ENCODE measurements around the gene FUZ.
"Not testable (repeated sequence)": the region's sequence is repeated elsewhere in the genome, so short reads cannot be mapped to it uniquely, and the experiment has no call there.

FUZ gene

DNA sequence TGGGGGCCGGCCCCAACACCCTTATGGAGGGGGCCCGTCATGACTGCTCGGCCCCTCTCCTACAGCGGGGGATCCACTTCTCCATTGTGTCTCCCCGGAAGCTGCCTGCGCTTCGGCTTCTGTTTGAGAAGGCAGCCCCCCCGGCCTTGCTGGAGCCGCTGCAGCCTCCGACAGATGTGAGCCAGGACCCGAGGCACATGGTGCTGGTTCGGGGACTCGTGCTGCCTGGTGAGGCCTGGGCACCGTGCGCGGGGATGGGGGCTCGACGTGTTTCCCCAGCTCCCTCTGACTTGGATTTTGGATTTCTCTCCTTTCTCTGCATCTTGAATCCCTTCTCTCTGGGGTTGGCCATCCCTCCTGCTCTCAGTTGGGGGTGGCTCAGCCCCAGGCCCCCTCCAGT lies 16.6 kb upstream of the FUZ start:
- Mint-ChIP-seq H3K9me3 (no peaks in the 10 kb centered on the region), H3K27ac (no peak overlapping the region), H3K36me3 (ENCODE audit: low read depth) (peaks cover 2% of the 10 kb centered on the region), H3K4me3 (no peak overlapping the region), H3K4me1 (no peaks in the 10 kb centered on the region), H3K27me3 (no peaks in the 10 kb centered on the region)
- ATAC-seq (no peak), DNase-seq (no peak)

GRCh38 chr19:49829200-49829599 lies 16.1 kb upstream of the FUZ start:
- H3K36me3 Mint-ChIP-seq (ENCODE audit: low read depth): no peaks in the 10 kb centered on the region
- H3K27ac Mint-ChIP-seq: no peak overlapping the region
- H3K4me3 Mint-ChIP-seq: no peak overlapping the region
- no peaks in the 10 kb centered on the region for H3K27me3 Mint-ChIP-seq
- H3K9me3 Mint-ChIP-seq: no peaks in the 10 kb centered on the region
- DNase-seq: no peak
- ATAC-seq: no peak
- H3K4me1 Mint-ChIP-seq: no peaks in the 10 kb centered on the region

DNA sequence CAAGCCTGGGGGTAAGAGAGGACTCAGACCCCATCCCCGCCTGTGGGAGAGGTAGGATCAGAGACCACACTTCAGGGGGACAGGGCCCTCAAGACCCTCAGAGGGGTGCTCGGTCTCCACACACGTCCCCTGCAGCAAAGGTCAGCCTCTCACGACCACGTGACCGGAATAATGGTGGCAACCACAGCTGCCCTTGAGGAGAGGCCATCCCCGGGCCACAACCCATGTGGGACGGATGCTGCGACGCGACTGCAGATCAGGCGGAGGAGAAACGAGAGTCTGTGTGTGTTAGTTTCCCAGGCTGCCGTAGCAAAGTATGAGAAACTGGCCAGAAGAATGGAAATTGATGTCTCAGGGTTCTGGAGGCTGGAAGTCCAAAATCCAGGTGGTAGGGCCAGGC lies 13.9 kb upstream of the FUZ start:
- peaks cover 4% of the 10 kb centered on the region for H3K36me3 Mint-ChIP-seq (ENCODE audit: low read depth)
- H3K4me1 Mint-ChIP-seq: no peaks in the 10 kb centered on the region
- H3K27ac Mint-ChIP-seq: no peak overlapping the region
- H3K27me3 Mint-ChIP-seq: no peaks in the 10 kb centered on the region
- ATAC-seq (no peak), DNase-seq (no peak)
- no peaks in the 10 kb centered on the region for H3K9me3 Mint-ChIP-seq
- H3K4me3 Mint-ChIP-seq: no peak overlapping the region

GRCh38 chr19:49824662-49825061 lies 11.6 kb upstream of the FUZ start:
- H3K27ac Mint-ChIP-seq: no peak overlapping the region
- no peaks in the 10 kb centered on the region for H3K9me3 Mint-ChIP-seq
- H3K4me3 Mint-ChIP-seq: no peak overlapping the region
- peaks cover under 1% of the 10 kb centered on the region for H3K4me1 Mint-ChIP-seq
- no peak for DNase-seq
- no peak for ATAC-seq
- H3K27me3 Mint-ChIP-seq: no peaks in the 10 kb centered on the region
- H3K36me3 Mint-ChIP-seq (ENCODE audit: low read depth): peaks cover 7% of the 10 kb centered on the region

DNA sequence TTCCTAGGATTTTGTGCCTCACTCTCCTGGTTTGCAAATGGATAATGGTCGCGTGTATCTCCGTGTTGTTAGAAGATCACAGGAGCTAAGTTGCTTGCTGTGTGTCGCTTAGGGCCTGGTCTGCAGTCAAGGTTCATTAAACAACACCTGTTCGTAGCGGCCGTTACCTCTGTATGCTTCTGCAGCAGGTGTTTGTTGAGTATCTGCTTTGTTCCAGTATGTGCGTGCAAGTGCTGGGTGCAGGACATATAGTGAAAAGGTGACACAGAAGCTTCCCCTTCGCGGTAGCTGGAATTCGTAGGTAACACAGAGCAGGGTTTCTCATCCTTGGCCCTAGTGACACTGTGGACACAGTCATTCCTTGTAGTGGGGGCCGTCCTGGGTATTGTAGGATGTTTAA lies 10.4 kb upstream of the FUZ start:
- Mint-ChIP-seq H3K27me3 (no peaks in the 10 kb centered on the region), H3K27ac (no peak overlapping the region), H3K4me3 (no peak overlapping the region), H3K9me3 (no peaks in the 10 kb centered on the region), H3K36me3 (ENCODE audit: low read depth) (peaks cover 7% of the 10 kb centered on the region), H3K4me1 (peaks cover 8% of the 10 kb centered on the region)
- no peak for DNase-seq
- no peak for ATAC-seq

DNA sequence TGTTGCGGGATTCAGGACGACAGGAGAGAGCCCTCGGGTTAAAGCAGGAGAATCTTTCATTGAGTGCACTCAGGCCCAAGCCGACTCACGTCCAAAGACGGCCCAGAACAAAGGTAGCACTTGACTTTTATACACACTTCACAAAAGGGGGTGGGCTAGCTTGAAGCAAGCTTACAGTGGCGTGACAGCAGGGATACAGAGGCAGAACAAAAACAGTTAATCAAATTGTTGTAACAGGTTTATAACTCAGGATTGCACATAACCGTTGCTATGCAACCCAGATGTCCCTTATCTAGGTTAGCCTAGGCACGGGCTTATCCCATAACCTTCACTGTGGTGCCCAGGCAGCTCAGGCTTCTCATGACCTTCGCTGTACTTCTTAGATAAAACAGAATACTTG lies 7.0 kb upstream of the FUZ start:
- no peak for DNase-seq
- Mint-ChIP-seq H3K27me3 (no peaks in the 10 kb centered on the region), H3K9me3 (no peaks in the 10 kb centered on the region), H3K4me1 (peaks cover 15% of the 10 kb centered on the region), H3K36me3 (ENCODE audit: low read depth) (peaks cover 7% of the 10 kb centered on the region), H3K27ac (no peak overlapping the region), H3K4me3 (no peak overlapping the region)
- no peak for ATAC-seq

DNA sequence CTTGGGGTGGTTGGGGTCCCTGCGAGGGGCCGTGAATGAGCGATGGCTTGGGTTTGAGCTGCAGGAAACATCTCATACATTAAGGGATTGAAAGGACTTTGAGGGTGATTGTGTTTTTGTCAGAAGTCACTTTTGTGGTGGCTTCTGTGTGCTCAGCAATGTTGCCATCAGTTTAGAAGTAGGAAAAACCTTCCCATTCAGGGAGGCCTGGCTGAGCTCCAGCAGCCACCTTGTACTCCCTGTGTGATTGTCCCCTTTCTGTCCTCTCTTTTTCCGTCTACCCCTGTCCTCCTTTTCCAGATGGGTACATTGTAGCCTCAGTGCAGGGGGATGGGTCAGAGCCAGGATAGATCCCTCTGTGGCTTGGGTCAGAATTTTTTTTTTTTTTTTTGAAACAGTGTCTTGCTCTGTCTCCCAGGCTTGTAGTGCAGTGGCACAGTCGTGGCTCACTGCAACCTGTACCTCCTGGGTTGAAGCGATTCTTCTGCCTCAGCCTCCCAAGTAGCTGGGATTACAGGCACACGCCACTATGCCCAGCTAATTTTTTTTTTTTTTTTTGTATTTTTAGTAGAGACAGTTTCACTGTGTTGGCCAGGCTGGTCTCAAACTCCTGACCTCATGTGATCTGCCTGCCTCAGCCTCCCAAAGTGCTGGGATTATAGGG lies 6.5 kb upstream of the FUZ start:
- Mint-ChIP-seq H3K4me3 (peak overlapping the region; percentile 86), H3K27ac (peak overlapping the region; percentile 78), H3K4me1 (peaks cover 15% of the 10 kb centered on the region)
- ATAC-seq; H3K9me3 Mint-ChIP-seq; H3K36me3 Mint-ChIP-seq (ENCODE audit: low read depth); DNase-seq; H3K27me3 Mint-ChIP-seq: not testable (repeated sequence)

GRCh38 chr19:49818649-49819370 lies 5.7 kb upstream of the FUZ start:
- H3K36me3 Mint-ChIP-seq (ENCODE audit: low read depth): peaks cover 7% of the 10 kb centered on the region
- no peaks in the 10 kb centered on the region for H3K9me3 Mint-ChIP-seq
- ATAC-seq (no peak), DNase-seq (no peak)
- H3K27me3 Mint-ChIP-seq: no peaks in the 10 kb centered on the region
- H3K27ac Mint-ChIP-seq: peak overlapping the region; percentile 90
- H3K4me1 Mint-ChIP-seq: peaks cover 23% of the 10 kb centered on the region
- H3K4me3 Mint-ChIP-seq: peak overlapping the region; percentile 86

DNA sequence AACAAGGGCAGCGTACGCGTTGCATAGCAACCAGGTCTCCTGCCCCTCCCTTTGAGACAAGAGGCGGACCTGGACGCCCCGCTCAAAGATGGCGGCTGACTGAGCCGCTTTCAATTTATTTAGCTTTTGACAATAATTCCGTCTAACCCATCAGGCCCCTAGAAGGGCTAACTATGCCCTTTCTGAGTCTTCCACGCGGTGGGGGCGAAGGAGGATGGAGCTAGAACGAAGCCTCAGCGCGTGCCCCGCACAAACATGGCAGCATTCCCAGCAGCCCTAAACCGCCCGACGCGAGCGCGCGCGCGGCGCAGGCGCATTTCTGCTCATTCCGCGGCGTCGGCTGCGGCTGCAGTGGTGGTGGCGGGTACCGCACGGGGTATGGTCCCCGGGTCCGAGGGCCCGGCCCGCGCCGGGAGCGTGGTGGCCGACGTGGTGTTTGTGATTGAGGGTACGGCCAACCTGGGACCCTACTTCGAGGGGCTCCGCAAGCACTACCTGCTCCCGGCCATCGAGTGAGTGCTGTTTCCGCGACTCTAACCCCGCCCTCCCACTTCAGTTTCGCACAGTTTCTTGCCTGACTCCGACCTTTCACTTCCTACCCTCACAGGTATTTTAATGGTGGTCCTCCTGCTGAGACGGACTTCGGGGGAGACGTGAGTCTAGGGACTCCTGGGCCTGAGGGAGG lies 5.0 kb upstream of the FUZ start, which contains the start of gene MED25:
Gene MED25 (plus strand): TSS at position 326 of the 685 bp plus-strand sequence. CDS start 53 bp downstream, at position 379.
- H3K27ac Mint-ChIP-seq: peak within 1 kb of the TSS; percentile 90
- H3K4me3 Mint-ChIP-seq: peak within 1 kb of the TSS; percentile 86
- H3K27me3 Mint-ChIP-seq: no peaks in the 10 kb centered on the region
- H3K4me1 Mint-ChIP-seq: peaks cover 28% of the 10 kb centered on the region
- no peaks in the 10 kb centered on the region for H3K9me3 Mint-ChIP-seq
- ATAC-seq: peak; percentile 72
- peaks cover 4% of the 10 kb centered on the region for H3K36me3 Mint-ChIP-seq (ENCODE audit: low read depth)
- peak; percentile 88 for DNase-seq

DNA sequence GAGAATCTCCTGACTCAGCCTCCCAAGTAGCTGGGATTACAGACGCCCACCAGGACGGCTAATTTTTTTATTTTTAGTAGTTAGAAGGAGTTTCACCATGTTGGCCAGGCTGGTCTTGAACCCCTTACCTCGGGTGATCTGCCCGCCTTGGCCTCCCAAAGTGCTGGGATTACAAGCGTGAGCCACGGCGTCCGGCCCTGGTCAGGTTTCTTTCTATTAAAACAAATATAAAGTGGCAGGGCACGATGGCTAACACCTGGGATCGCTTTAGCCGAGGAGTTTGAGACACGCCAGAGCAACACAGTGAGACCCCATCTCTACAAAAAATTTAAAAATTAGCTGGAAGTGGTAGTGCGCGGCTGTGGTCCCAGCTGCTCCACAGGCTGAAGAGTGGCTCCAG lies 3.5 kb upstream of the FUZ start:
- DNase-seq: no peak
- Mint-ChIP-seq H3K4me1 (peaks cover 40% of the 10 kb centered on the region), H3K27ac (peak overlapping the region; percentile 27), H3K36me3 (ENCODE audit: low read depth) (peaks cover 3% of the 10 kb centered on the region), H3K4me3 (no peak overlapping the region), H3K27me3 (no peaks in the 10 kb centered on the region), H3K9me3 (no peaks in the 10 kb centered on the region)
- no peak for ATAC-seq

DNA sequence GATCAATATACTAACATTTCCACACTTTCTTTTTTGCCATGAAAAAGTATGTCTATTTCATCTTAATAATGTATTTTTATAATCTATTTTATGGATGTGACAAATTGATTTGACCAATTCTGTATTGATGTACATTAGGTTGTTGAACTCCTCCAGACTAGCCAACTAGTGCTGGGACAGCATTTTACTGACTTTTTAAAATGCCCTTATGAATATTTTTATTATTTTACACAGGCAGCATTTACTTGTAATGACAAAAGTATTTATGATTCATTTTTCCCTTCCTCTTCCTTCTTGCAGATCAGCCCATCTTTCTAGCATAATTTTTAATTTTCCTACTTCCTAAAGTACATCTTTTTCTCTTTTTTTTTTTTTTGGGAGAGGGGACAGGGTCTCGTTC lies 918 bp upstream of the FUZ start:
- peaks cover 42% of the 10 kb centered on the region for H3K4me1 Mint-ChIP-seq
- peak overlapping the region; percentile 88 for H3K4me3 Mint-ChIP-seq
- DNase-seq: no peak

GRCh38 chr19:49812452-49812996 lies 568 bp downstream of the FUZ start:
- H3K27ac Mint-ChIP-seq: peak overlapping the region; percentile 96
- H3K36me3 Mint-ChIP-seq (ENCODE audit: low read depth): no peaks in the 10 kb centered on the region
- H3K4me1 Mint-ChIP-seq: peaks cover 51% of the 10 kb centered on the region
- no peaks in the 10 kb centered on the region for H3K9me3 Mint-ChIP-seq
- peak overlapping the region; percentile 88 for H3K4me3 Mint-ChIP-seq
- no peak for DNase-seq
- ATAC-seq: no peak
- no peaks in the 10 kb centered on the region for H3K27me3 Mint-ChIP-seq

More for the DNA sequence above, 918 bp upstream of the FUZ start:
- Mint-ChIP-seq H3K36me3 (ENCODE audit: low read depth) (no peaks in the 10 kb centered on the region), H3K27ac (peak overlapping the region; percentile 96), H3K27me3 (no peaks in the 10 kb centered on the region), H3K9me3 (no peaks in the 10 kb centered on the region)
- no peak for ATAC-seq

DNA sequence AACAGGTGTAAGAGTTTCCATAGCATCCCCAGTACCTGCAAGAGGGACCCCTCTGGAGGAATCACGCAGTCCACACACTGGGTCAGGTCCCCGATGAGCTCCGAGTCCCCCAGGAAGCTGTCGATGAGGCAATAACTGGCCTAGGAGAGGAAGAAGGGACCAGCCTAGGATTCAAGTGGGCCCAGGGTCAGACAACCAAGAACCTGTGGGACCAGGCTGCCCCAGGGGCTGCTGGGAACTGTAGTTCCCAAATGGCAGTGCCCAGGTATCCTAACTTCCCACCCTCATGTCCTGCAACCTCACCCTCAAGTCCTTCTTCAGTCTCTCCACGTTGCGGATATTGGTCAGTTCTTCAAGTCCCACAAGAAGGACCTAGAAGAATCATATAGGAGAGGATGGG lies 1.8 kb downstream of the FUZ start:
- ATAC-seq (no peak), DNase-seq (no peak)
- Mint-ChIP-seq H3K4me3 (no peak overlapping the region), H3K9me3 (no peaks in the 10 kb centered on the region), H3K36me3 (ENCODE audit: low read depth) (peaks cover under 1% of the 10 kb centered on the region), H3K27me3 (no peaks in the 10 kb centered on the region), H3K27ac (no peak overlapping the region), H3K4me1 (peaks cover 51% of the 10 kb centered on the region)

DNA sequence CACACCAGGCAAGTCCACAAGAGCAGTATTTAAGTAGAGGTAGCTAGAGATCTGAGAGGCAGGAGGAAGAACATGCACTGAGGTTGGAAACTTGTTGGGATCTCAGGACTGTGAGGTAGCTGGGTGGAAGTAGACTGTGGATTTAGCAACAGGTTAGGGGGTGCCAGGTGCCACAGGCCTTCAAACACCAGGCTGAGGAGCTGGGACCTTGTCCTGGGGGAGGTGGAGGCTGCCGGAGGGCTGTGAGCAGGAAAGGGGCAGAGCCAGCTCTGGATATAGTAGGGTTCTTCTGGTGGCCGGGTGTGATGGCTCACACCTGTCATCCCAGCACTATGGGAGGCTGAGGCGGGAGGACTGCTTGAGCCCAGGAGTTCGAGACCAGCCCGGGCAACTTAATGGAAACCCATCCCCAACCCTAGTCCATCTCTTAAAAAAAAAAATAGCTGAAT lies 3.1 kb downstream of the FUZ start:
- no peak for ATAC-seq
- no peaks in the 10 kb centered on the region for H3K9me3 Mint-ChIP-seq
- DNase-seq: no peak
- peaks cover 51% of the 10 kb centered on the region for H3K4me1 Mint-ChIP-seq
- H3K4me3 Mint-ChIP-seq: no peak overlapping the region
- no peaks in the 10 kb centered on the region for H3K27me3 Mint-ChIP-seq
- peak overlapping the region; percentile 33 for H3K27ac Mint-ChIP-seq
- peaks cover 4% of the 10 kb centered on the region for H3K36me3 Mint-ChIP-seq (ENCODE audit: low read depth)

Data from activated naive CD8-positive, alpha-beta T cell treated with anti-CD3 and anti-CD28 coated beads, Interleukin-2, amount 50 U/mL, for 24 hours (primary cell).